ENCODE data around the gene HIVEP2. TPM values are rescaled to one million over a fixed set of nuclear protein-coding genes. Genes with fewer than 3 reads are reported as not detected.

HIVEP2 gene
- polyA plus RNA-seq, 3 donors: 0.16 to 1.4 (median 0.64) TPM

DNA sequence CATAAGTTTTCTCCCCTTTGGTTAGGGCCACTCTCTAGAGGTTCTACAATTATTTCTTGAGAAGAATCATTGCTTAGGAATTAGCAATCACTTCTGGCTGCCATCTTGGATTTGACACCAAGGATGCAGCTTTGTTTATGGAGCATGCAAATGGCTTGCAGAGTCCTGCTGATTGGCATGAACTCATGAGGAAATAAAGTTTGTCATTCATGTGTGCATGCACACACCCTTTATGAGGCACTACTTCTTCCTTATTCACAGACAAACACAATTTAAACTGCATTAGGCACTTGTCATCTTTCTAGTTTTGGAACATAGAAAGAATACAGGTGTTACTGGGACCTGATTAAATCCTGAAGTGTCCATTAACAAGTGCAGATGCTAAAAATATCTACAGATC, 42.5 kb upstream of the HIVEP2 start:
- Mint-ChIP-seq H3K4me1 (no peaks in the 10 kb centered on the region), H3K27me3 (ENCODE audit: low read depth in 3 of 3) (no peaks in the 10 kb centered on the region), H3K9me3 (peaks cover 0 to 10% (median 4%) of the 10 kb centered on the region in 7 donors), H3K4me3 (no peak overlapping the region), H3K36me3 (no peaks in the 10 kb centered on the region), H3K27ac (no peak overlapping the region)
- no peak overlapping the region for H3K27ac ChIP-seq (ENCODE audit: low read depth in 1 of 2, low read length in 2 of 2)
- H3K4me2 ChIP-seq (replicated peaks; ENCODE audit: extremely low read depth, low read length, poor library complexity, severe bottlenecking): no peak overlapping the region
- H3K27me3 ChIP-seq (ENCODE audit: control insufficient read depth in 2 of 2, insufficient read depth in 2 of 2, low read length in 2 of 2): no peaks in the 10 kb centered on the region
- H3K9me3 ChIP-seq (replicated peaks in 1 of 2; ENCODE audit: control insufficient read depth in 1 of 2, insufficient read depth in 1 of 2, low read length in 2 of 2): peaks cover 0 to 9% of the 10 kb centered on the region in 2 donors
- H4K20me1 ChIP-seq (ENCODE audit: insufficient read depth, low read length): no peaks in the 10 kb centered on the region
- H3K4me1 ChIP-seq (ENCODE audit: control insufficient read depth in 1 of 2, insufficient read depth in 2 of 2, low read length in 2 of 2): no peaks in the 10 kb centered on the region
- no peak overlapping the region for H3K4me3 ChIP-seq (replicated peaks in 1 of 3; ENCODE audit: low read depth in 2 of 3, low read length in 3 of 3)
- DNase-seq: no peak
- H2AFZ ChIP-seq (ENCODE audit: insufficient read depth, low read depth, low read length, poor library complexity, severe bottlenecking): no peak overlapping the region
- no peak overlapping the region for H3K9ac ChIP-seq (ENCODE audit: insufficient read depth, low read length, poor library complexity, severe bottlenecking)
- TF ChIP-seq, protein P1, sequence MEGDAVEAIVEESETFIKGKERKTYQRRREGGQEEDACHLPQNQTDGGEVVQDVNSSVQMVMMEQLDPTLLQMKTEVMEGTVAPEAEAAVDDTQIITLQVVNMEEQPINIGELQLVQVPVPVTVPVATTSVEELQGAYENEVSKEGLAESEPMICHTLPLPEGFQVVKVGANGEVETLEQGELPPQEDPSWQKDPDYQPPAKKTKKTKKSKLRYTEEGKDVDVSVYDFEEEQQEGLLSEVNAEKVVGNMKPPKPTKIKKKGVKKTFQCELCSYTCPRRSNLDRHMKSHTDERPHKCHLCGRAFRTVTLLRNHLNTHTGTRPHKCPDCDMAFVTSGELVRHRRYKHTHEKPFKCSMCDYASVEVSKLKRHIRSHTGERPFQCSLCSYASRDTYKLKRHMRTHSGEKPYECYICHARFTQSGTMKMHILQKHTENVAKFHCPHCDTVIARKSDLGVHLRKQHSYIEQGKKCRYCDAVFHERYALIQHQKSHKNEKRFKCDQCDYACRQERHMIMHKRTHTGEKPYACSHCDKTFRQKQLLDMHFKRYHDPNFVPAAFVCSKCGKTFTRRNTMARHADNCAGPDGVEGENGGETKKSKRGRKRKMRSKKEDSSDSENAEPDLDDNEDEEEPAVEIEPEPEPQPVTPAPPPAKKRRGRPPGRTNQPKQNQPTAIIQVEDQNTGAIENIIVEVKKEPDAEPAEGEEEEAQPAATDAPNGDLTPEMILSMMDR (IDR thresholded peaks at IDR 0.05): no peak
- no peaks in the 10 kb centered on the region for H3K36me3 ChIP-seq (replicated peaks in 1 of 2; ENCODE audit: control insufficient read depth in 1 of 2, insufficient read depth in 2 of 2, low read length in 2 of 2)
- intact Hi-C loops (cut with micrococcal nuclease): no loop called here
- H3K79me2 ChIP-seq (ENCODE audit: insufficient read depth, low read length): no peaks in the 10 kb centered on the region

DNA sequence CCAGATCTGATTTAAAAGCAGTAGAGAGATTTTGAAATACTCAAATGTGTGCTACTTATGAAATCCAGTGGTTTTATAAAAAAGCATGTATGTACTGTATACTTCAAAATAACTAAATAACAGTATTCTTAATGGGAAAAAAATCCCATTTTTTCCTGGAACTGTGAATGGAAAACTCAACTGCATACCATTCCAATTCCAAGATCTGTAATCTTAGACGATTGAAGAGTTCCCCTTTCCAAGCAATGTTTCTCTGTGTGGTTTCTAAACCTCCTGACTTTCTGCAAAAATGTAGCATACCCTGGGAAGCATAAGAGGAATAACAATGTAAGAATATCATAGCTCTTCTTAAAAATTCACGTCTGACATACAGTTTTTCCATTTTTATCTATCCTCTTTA, 40.3 kb upstream of the HIVEP2 start:
- no peaks in the 10 kb centered on the region for H3K36me3 Mint-ChIP-seq
- Histone ChIP-seq H3K79me2 (ENCODE audit: insufficient read depth, low read length) (no peaks in the 10 kb centered on the region), H3K4me1 (ENCODE audit: control insufficient read depth in 1 of 2, insufficient read depth in 2 of 2, low read length in 2 of 2) (no peaks in the 10 kb centered on the region), H3K36me3 (replicated peaks in 1 of 2; ENCODE audit: control insufficient read depth in 1 of 2, insufficient read depth in 2 of 2, low read length in 2 of 2) (no peaks in the 10 kb centered on the region), H3K9me3 (replicated peaks in 1 of 2; ENCODE audit: control insufficient read depth in 1 of 2, insufficient read depth in 1 of 2, low read length in 2 of 2) (peaks cover 0 to 10% of the 10 kb centered on the region in 2 donors), H3K27me3 (ENCODE audit: control insufficient read depth in 2 of 2, insufficient read depth in 2 of 2, low read length in 2 of 2) (no peaks in the 10 kb centered on the region), H3K27ac (ENCODE audit: low read depth in 1 of 2, low read length in 2 of 2) (no peak overlapping the region), H3K9ac (ENCODE audit: insufficient read depth, low read length, poor library complexity, severe bottlenecking) (no peak overlapping the region), H4K20me1 (ENCODE audit: insufficient read depth, low read length) (no peaks in the 10 kb centered on the region), H3K4me2 (replicated peaks; ENCODE audit: extremely low read depth, low read length, poor library complexity, severe bottlenecking) (no peak overlapping the region), H3K4me3 (replicated peaks in 1 of 3; ENCODE audit: low read depth in 2 of 3, low read length in 3 of 3) (no peak overlapping the region), H2AFZ (ENCODE audit: insufficient read depth, low read depth, low read length, poor library complexity, severe bottlenecking) (no peak overlapping the region)
- no peak overlapping the region for H3K27ac Mint-ChIP-seq
- H3K4me3 Mint-ChIP-seq: no peak overlapping the region
- no CpG with 5 or more reads among the region's 2 CpGs for WGBS (ENCODE audit: insufficient coverage)
- TF ChIP-seq, protein P1 (IDR thresholded peaks at IDR 0.05): no peak
- intact Hi-C loops (cut with micrococcal nuclease): no loop called here
- no peaks in the 10 kb centered on the region for H3K4me1 Mint-ChIP-seq
- DNase-seq: no peak
- no peaks in the 10 kb centered on the region for H3K27me3 Mint-ChIP-seq (ENCODE audit: low read depth in 3 of 3)
- H3K9me3 Mint-ChIP-seq: peaks cover 11 to 23% (median 13%) of the 10 kb centered on the region in 7 donors
